GM23248 (cell line): ENCODE results near the gene KLRK1.

Experiments
- EZH2 ChIP-seq: fragments of 200-600 bp; sonication (generic); IDR thresholded peaks from 2 replicates; pipeline ENCODE4 v1.6.1; 2018; ENCODE audit warnings: antibody characterized with exemption, mild to moderate bottlenecking; ENCODE audit not compliant: insufficient read depth, poor library complexity, severe bottlenecking
- EZH2phosphoT487 ChIP-seq: fragments of 200-600 bp; sonication (generic); IDR thresholded peaks from 2 replicates; pipeline ENCODE4 v1.6.1; 2018; ENCODE audit warnings: antibody characterized with exemption, moderate library complexity, mild to moderate bottlenecking, low read depth; ENCODE audit not compliant: insufficient read depth

- TF ChIP-seq EZH2 (no peak), EZH2phosphoT487 (no peak)
These were observed 19.6 kb upstream of the KLRK1 start, which contains the start of gene KLRC4 for GRCh38 chr12:10409392-10409791.
